Spleen (tissue), 7 donors: ENCODE measurements around the gene CCL18.

Experiments used
- POLR2A ChIP-seq, 3 donors: fragments of 450-650 bp; IDR thresholded peaks; one replicate each; pipeline ENCODE4 v1.5.1; 2017; ENCODE audit warnings: antibody characterized with exemption in 3 of 3, mild to moderate bottlenecking in 1 of 3
- POLR2AphosphoS5 ChIP-seq, 3 donors: sonication (generic); formaldehyde crosslinking; IDR thresholded peaks; one replicate each; pipeline ENCODE4 v1.5.1; 2017; ENCODE audit warnings: antibody characterized with exemption in 3 of 3
- TF ChIP-seq, protein P1 (sequence below), 11 experiments: fragments of 200-600 bp in 7 of 11; fragments of 450-650 bp in 4 of 11; sonication (generic) in 4 of 11; IDR thresholded peaks in 8 of 11; conservative IDR thresholded peaks in 3 of 11; 1 replicate in 7 of 11; 2 replicates in 4 of 11; pipeline versions ENCODE4 v1.4.0 to v1.8.0; 2016 to 2021; ENCODE audit warnings: antibody characterized with exemption in 11 of 11, inconsistent platforms in 4 of 11, mild to moderate bottlenecking in 1 of 11
- donor health status: DM: no; HTN: no; CAD: no; lungs with moderate emphysema.
- donor health status: DM: no; HTN: no; CAD: no.
- donor health status: DM: no; HTN: no; CAD: no.

DNA sequence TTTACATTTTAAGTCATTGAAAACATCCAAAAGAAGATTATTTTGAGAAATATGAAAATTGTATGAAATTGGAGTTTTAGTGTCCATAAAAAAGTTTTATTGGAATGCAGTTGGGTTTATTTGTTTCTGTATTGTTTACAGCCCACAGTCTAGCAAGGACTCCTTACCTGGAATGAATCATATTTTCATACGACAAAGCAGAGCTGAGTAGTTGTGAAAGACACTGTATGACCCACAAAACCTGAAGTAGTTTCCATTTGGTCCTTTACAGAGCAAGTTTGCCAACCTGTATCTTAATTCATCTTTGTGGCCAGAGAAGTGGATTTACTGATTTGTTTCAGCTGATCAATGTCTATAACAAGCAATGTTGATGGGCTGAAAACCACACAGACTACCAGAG is 10.3 kb downstream of the CCL18 start:
- TF ChIP-seq, protein P1, sequence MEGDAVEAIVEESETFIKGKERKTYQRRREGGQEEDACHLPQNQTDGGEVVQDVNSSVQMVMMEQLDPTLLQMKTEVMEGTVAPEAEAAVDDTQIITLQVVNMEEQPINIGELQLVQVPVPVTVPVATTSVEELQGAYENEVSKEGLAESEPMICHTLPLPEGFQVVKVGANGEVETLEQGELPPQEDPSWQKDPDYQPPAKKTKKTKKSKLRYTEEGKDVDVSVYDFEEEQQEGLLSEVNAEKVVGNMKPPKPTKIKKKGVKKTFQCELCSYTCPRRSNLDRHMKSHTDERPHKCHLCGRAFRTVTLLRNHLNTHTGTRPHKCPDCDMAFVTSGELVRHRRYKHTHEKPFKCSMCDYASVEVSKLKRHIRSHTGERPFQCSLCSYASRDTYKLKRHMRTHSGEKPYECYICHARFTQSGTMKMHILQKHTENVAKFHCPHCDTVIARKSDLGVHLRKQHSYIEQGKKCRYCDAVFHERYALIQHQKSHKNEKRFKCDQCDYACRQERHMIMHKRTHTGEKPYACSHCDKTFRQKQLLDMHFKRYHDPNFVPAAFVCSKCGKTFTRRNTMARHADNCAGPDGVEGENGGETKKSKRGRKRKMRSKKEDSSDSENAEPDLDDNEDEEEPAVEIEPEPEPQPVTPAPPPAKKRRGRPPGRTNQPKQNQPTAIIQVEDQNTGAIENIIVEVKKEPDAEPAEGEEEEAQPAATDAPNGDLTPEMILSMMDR (IDR thresholded peaks at IDR 0.05 in 8 of 11, conservative IDR thresholded peaks at IDR 0.05 in 3 of 11) = no peak
- TF ChIP-seq POLR2AphosphoS5 (IDR thresholded peaks at IDR 0.05) (no peak), POLR2A (IDR thresholded peaks at IDR 0.05) (no peak)
